22Rv1 (cell line): ENCODE results near the gene MAPT.

ENCODE experiments used
- H3K27ac ChIP-seq: fragments of 450-650 bp; 2 replicates; pipeline ENCODE4 v1.5.1; 2017
- CTCF ChIP-seq: fragments of 450-650 bp; IDR thresholded peaks from 2 replicates; pipeline ENCODE4 v1.5.1; 2017; ENCODE audit warnings: mild to moderate bottlenecking
- ZFX ChIP-seq: fragments of 450-650 bp; IDR thresholded peaks from 2 replicates; pipeline ENCODE4 v1.6.1; 2017; ENCODE audit warnings: antibody characterized with exemption, borderline replicate concordance

The MAPT gene

GRCh38 chr17:45900723-45901415 is 6.5 kb downstream of the MAPT start:
- TF ChIP-seq ZFX (no peak), CTCF (no peak)
- no peak overlapping the region for H3K27ac ChIP-seq

GRCh38 chr17:45902892-45903346 is 8.6 kb downstream of the MAPT start:
- H3K27ac ChIP-seq, result peak overlapping the region; percentile 22; the same call in 1 of the 2 replicates
- TF ChIP-seq ZFX (no peak), CTCF (no peak)

GRCh38 chr17:45904866-45905265 is 10.5 kb downstream of the MAPT start:
- no peak for TF ChIP-seq CTCF
- TF ChIP-seq ZFX, result no peak
- H3K27ac ChIP-seq, result no peak overlapping the region

GRCh38 chr17:45905814-45906213 is 11.5 kb downstream of the MAPT start:
- H3K27ac ChIP-seq, result no peak overlapping the region
- TF ChIP-seq CTCF (no peak), ZFX (no peak)

GRCh38 chr17:45906237-45906636 is 11.9 kb downstream of the MAPT start:
- H3K27ac ChIP-seq, result no peak overlapping the region
- TF ChIP-seq CTCF (no peak), ZFX (no peak)

- TF ChIP-seq ZFX (no peak), CTCF (no peak)
- H3K27ac ChIP-seq, result no peak overlapping the region
Observed at GRCh38 chr17:45906927-45907622, 12.7 kb downstream of the MAPT start.

GRCh38 chr17:45907750-45908395 is 13.5 kb downstream of the MAPT start:
- no peak overlapping the region for H3K27ac ChIP-seq
- TF ChIP-seq ZFX, result no peak
- no peak for TF ChIP-seq CTCF
